Activated T-helper 9 cell treated with anti-CD3 and anti-CD28 coated beads, Interleukin-2, amount 50 U/mL, for 16 hours (primary cell): ENCODE data around the gene SECTM1.
"Not testable (repeated sequence)": the region's sequence is repeated elsewhere in the genome, so short reads cannot be mapped to it uniquely, and the experiment has no call there.

Source experiments
- DNase-seq: peaks from one replicate; pipeline ENCODE4 v3.0.0-alpha.2; 2020; ENCODE audit warnings: low read depth

Gene SECTM1

GRCh38 chr17:82333279-82334171 lies at the start of gene SECTM1:
Gene SECTM1 (minus strand): TSS chr17:82333766. CDS start chr17:82327240, 6,526 bp downstream.
- DNase-seq = no peak

GRCh38 chr17:82382933-82383255 lies 49.3 kb upstream of the SECTM1 start:
- no peak for DNase-seq

GRCh38 chr17:82382220-82382932 lies 48.8 kb upstream of the SECTM1 start:
- not testable (repeated sequence) for DNase-seq

GRCh38 chr17:82381703-82382009 lies 48.1 kb upstream of the SECTM1 start:
- not testable (repeated sequence) for DNase-seq

GRCh38 chr17:82380860-82381702 lies 47.5 kb upstream of the SECTM1 start:
- DNase-seq = no peak

GRCh38 chr17:82378741-82379021 lies 45.1 kb upstream of the SECTM1 start:
- no peak for DNase-seq

- DNase-seq = no peak
Measured at GRCh38 chr17:82377924-82378740, 44.6 kb upstream of the SECTM1 start.

GRCh38 chr17:82377294-82377693 lies 43.7 kb upstream of the SECTM1 start:
- not testable (repeated sequence) for DNase-seq

- no peak for DNase-seq
Measured at GRCh38 chr17:82376042-82376730, 42.6 kb upstream of the SECTM1 start.

GRCh38 chr17:82375359-82376041 lies 41.9 kb upstream of the SECTM1 start:
- DNase-seq = no peak

- no peak for DNase-seq
Measured at GRCh38 chr17:82374626-82375331, 41.2 kb upstream of the SECTM1 start.

- DNase-seq = no peak
Measured at GRCh38 chr17:82373731-82374625, 40.4 kb upstream of the SECTM1 start.

- not testable (repeated sequence) for DNase-seq
Measured at GRCh38 chr17:82373072-82373452, 39.5 kb upstream of the SECTM1 start.

- DNase-seq = no peak
Measured at GRCh38 chr17:82372249-82373071, 38.9 kb upstream of the SECTM1 start.

GRCh38 chr17:82371333-82372248 lies 38.0 kb upstream of the SECTM1 start, which contains the start of gene UTS2R:
Gene UTS2R (plus strand): TSS chr17:82371765. CDS start chr17:82374325, 2,560 bp downstream.
- no peak for DNase-seq

- DNase-seq = no peak
Measured at GRCh38 chr17:82370471-82371332, 37.1 kb upstream of the SECTM1 start.
